Gastroesophageal sphincter (tissue), 4 donors: ENCODE results near the gene FAM193A. TPM values are rescaled to one million over a fixed set of nuclear protein-coding genes. Genes with fewer than 3 reads are reported as not detected.

Source experiments
- ATAC-seq: fragments of 150-250 bp; one replicate; pipeline ENCODE4 v1.9.1; 2016; ENCODE audit warnings: mild to moderate bottlenecking, moderate library complexity
- H3K27ac ChIP-seq, 4 donors: fragments of 200-600 bp; sonication (generic) in 3 of 4; 1 replicate in 3 of 4; 2 replicates in 1 of 4; pipeline ENCODE4 v1.5.1; 2016 to 2019
- H3K27me3 ChIP-seq: fragments of 200-600 bp; sonication (generic); one replicate; pipeline ENCODE4 v1.5.1; 2019
- H3K36me3 ChIP-seq, 2 donors: fragments of 200-600 bp; sonication (generic); one replicate each; pipeline ENCODE4 v1.5.1; 2019; ENCODE audit warnings: control low read depth in 1 of 2
- H3K4me1 ChIP-seq, 3 donors: fragments of 200-600 bp; sonication (generic); 1 replicate in 2 of 3; 2 replicates in 1 of 3; pipeline ENCODE4 v1.5.1; 2016 to 2019; ENCODE audit warnings: control low read depth in 2 of 3
- H3K4me3 ChIP-seq, 2 donors: fragments of 200-600 bp; sonication (generic); one replicate each; pipeline ENCODE4 v1.5.1; 2019; ENCODE audit warnings: mild to moderate bottlenecking in 1 of 2, moderate library complexity in 1 of 2
- H3K9me3 ChIP-seq, 3 donors: fragments of 200-600 bp; sonication (generic); one replicate each; pipeline ENCODE4 v1.5.1; 2017 to 2019; ENCODE audit warnings: control low read depth in 2 of 3
- EP300 ChIP-seq: sonication (generic); formaldehyde crosslinking; IDR thresholded peaks from one replicate; pipeline ENCODE4 v1.6.1; 2017; ENCODE audit warnings: antibody characterized with exemption, mild to moderate bottlenecking
- POLR2A ChIP-seq, 2 donors: fragments of 450-650 bp; IDR thresholded peaks; one replicate each; pipeline ENCODE4 v1.6.1; 2017; ENCODE audit warnings: antibody characterized with exemption in 2 of 2, mild to moderate bottlenecking in 2 of 2, moderate library complexity in 1 of 2
- POLR2AphosphoS5 ChIP-seq: sonication (generic); formaldehyde crosslinking; IDR thresholded peaks from one replicate; pipeline ENCODE4 v1.6.1; 2017; ENCODE audit warnings: antibody characterized with exemption
- WGBS, 2 donors: methylation state at CpG; one replicate each; pipeline ENCODE4 v1.1.5; 2018; ENCODE audit warnings: low coverage in 1 of 2; 5-methylcytosine and 5-hydroxymethylcytosine counted together
- total RNA-seq, 4 donors: library from RNA; depleted of rRNA; stranded (reverse); fragments of >200 nt; gene quantifications; one replicate each; pipeline ENCODE4 v1.1.0, GENCODE V29; 2016
- TF ChIP-seq, protein P1 (sequence below), 4 experiments: fragments of 200-600 bp in 2 of 4; fragments of 450-650 bp in 2 of 4; sonication (generic) in 1 of 4; IDR thresholded peaks; one replicate each; pipeline ENCODE4 v1.5.1; 2017 to 2019; ENCODE audit warnings: antibody characterized with exemption in 4 of 4, mild to moderate bottlenecking in 2 of 4, moderate library complexity in 2 of 4

FAM193A gene, protein sequence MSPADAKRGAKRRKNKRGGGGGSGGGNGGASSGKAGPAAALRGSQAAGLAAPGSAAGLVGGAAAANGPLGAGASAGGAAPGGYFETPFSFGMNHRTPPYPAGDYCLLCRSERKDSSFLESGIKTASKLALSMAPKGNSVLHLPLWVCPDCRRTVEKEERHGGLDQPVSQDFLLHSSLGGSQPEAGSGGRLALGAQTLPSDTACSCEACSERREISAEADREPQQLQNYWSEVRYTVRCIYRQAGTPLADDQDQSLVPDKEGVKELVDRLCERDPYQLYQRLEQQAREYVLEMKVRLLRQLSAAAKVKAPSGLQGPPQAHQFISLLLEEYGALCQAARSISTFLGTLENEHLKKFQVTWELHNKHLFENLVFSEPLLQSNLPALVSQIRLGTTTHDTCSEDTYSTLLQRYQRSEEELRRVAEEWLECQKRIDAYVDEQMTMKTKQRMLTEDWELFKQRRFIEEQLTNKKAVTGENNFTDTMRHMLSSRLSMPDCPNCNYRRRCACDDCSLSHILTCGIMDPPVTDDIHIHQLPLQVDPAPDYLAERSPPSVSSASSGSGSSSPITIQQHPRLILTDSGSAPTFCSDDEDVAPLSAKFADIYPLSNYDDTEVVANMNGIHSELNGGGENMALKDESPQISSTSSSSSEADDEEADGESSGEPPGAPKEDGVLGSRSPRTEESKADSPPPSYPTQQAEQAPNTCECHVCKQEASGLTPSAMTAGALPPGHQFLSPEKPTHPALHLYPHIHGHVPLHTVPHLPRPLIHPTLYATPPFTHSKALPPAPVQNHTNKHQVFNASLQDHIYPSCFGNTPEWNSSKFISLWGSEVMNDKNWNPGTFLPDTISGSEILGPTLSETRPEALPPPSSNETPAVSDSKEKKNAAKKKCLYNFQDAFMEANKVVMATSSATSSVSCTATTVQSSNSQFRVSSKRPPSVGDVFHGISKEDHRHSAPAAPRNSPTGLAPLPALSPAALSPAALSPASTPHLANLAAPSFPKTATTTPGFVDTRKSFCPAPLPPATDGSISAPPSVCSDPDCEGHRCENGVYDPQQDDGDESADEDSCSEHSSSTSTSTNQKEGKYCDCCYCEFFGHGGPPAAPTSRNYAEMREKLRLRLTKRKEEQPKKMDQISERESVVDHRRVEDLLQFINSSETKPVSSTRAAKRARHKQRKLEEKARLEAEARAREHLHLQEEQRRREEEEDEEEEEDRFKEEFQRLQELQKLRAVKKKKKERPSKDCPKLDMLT (N-terminal part only)
- total RNA-seq, result 10 to 100 TPM; 24.5 to 35.6 (median 30.2) TPM

DNA sequence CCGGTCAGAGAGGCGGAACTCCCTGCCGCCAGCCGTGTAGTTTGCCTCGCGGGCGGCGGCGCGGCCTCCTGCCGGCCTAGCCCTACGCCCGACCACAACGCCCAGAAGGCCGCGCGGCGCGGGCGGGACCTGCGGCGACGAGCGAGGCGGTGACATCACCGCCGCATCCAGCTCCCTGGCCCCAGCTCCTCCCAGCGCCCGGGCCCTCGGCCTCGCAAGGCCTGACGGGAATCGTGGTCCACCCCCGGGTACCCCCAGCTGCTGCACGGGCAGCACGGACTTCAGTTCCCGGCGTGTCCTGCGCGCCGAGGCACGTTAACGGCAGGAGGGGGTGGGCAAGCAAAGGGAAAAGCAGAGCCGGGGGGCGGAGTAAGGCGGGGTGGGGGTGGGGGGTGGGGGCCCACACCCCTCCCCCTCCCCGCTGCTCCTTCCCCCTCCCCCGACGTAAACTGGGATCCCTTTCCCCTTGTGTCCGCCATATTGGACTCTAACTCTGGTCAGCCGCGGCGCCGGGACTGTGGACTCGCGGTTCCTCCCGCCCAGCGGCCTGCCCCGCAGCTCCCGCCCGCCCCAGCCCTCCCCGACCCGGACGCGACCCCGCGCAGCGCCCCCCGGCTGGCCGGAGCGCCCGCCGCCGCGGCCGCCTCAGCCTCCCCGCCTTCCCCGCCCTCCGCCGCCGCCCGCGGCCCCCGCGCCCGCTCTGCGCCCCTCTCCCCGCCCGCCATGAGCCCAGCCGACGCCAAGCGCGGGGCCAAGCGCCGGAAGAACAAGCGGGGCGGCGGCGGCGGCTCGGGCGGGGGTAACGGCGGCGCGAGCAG, at the start of gene FAM193A:
Gene FAM193A (plus strand): TSS at position 455 of the 818 bp plus-strand sequence. CDS start 269 bp downstream, at position 724.
- H3K4me1 ChIP-seq, result peaks cover 0 to 41% (median 27%) of the 10 kb centered on the region in 3 donors

DNA sequence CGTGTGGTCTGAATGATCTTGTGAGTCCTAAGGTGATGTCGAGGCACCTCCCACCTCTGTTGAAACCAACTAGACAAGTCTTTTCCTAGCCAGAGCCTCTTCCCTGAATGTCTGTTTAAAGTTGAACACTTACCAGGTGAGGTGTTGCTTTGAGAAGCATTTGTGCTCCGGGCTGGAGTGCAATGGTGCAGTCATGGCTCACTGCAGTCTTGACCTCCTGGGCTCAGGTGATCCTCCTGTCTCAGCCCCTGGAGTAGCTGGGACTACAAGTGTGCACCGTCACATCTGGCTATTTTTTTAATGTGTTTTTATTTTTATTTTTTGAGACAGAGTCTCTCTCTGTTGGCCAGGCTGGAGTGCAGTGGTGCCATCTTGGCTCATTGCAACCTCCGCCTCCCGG, 49.5 kb upstream of the FAM193A start:
- TF ChIP-seq POLR2A (IDR thresholded peaks at IDR 0.05) (no peak), POLR2AphosphoS5 (no peak), EP300 (no peak)
- TF ChIP-seq, protein P1, sequence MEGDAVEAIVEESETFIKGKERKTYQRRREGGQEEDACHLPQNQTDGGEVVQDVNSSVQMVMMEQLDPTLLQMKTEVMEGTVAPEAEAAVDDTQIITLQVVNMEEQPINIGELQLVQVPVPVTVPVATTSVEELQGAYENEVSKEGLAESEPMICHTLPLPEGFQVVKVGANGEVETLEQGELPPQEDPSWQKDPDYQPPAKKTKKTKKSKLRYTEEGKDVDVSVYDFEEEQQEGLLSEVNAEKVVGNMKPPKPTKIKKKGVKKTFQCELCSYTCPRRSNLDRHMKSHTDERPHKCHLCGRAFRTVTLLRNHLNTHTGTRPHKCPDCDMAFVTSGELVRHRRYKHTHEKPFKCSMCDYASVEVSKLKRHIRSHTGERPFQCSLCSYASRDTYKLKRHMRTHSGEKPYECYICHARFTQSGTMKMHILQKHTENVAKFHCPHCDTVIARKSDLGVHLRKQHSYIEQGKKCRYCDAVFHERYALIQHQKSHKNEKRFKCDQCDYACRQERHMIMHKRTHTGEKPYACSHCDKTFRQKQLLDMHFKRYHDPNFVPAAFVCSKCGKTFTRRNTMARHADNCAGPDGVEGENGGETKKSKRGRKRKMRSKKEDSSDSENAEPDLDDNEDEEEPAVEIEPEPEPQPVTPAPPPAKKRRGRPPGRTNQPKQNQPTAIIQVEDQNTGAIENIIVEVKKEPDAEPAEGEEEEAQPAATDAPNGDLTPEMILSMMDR (IDR thresholded peaks at IDR 0.05), result no peak
- H3K27ac ChIP-seq, result no peak overlapping the region
- H3K9me3 ChIP-seq, result no peaks in the 10 kb centered on the region
- H3K4me1 ChIP-seq, result peaks cover 10 to 79% (median 33%) of the 10 kb centered on the region in 3 donors
- no peak for ATAC-seq
- no peaks in the 10 kb centered on the region for H3K27me3 ChIP-seq
- no peak overlapping the region for H3K4me3 ChIP-seq
- 93 to 97% methylated on average over 2 to 4 of the region's 6 CpGs for WGBS, 2 donors
- peaks cover 0 to 30% of the 10 kb centered on the region in 2 donors for H3K36me3 ChIP-seq

More for the DNA sequence above, at the start of gene FAM193A:
- WGBS, 2 donors, result no CpG with 5 or more reads among the region's 106 CpGs
- peak; percentile 98 for ATAC-seq
- Histone ChIP-seq H3K9me3 (no peaks in the 10 kb centered on the region), H3K4me3 (peak within 1 kb of the TSS; percentile 71 to 97), H3K27me3 (no peaks in the 10 kb centered on the region), H3K27ac (peak within 1 kb of the TSS; percentile 77 to 99 (median 97)), H3K36me3 (no peaks in the 10 kb centered on the region)
- TF ChIP-seq POLR2A (IDR thresholded peaks at IDR 0.05) (peak; percentile 50 to 58), EP300 (no peak), POLR2AphosphoS5 (peak; percentile 62)
- TF ChIP-seq, protein P1 (IDR thresholded peaks at IDR 0.05), result peak in 2 of 4 experiments; percentile 4 to 36

DNA sequence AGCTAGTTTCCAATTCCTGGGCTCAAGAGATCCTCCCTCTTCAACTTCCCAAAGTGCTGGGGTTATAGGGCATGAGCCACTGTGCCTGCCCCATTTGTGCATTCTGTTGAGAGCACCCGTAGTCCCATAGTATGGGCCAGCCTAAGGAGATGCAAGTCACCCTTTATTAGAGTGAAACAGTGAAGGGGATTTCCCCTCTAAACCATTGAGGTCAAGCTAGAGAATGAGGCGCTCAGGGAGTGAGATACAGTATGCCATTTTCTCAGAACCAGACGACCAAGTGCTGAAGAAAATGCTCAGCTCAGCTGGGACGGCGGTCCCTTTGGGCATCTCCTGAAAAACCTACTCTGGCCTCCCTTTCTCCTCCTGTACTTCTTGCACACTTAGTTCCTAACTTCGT, 48.8 kb upstream of the FAM193A start:
- ATAC-seq, result no peak
- H3K27me3 ChIP-seq, result no peaks in the 10 kb centered on the region
- TF ChIP-seq POLR2AphosphoS5, result no peak
- TF ChIP-seq, protein P1 (IDR thresholded peaks at IDR 0.05), result no peak
- peaks cover 6 to 72% (median 26%) of the 10 kb centered on the region in 3 donors for H3K4me1 ChIP-seq
- no peak overlapping the region for H3K27ac ChIP-seq
- no peak overlapping the region for H3K4me3 ChIP-seq
- WGBS, 2 donors, result 81 to 87% methylated on average over 5 of the region's 6 CpGs
- H3K36me3 ChIP-seq, result peaks cover 0 to 36% of the 10 kb centered on the region in 2 donors
- no peaks in the 10 kb centered on the region for H3K9me3 ChIP-seq

DNA sequence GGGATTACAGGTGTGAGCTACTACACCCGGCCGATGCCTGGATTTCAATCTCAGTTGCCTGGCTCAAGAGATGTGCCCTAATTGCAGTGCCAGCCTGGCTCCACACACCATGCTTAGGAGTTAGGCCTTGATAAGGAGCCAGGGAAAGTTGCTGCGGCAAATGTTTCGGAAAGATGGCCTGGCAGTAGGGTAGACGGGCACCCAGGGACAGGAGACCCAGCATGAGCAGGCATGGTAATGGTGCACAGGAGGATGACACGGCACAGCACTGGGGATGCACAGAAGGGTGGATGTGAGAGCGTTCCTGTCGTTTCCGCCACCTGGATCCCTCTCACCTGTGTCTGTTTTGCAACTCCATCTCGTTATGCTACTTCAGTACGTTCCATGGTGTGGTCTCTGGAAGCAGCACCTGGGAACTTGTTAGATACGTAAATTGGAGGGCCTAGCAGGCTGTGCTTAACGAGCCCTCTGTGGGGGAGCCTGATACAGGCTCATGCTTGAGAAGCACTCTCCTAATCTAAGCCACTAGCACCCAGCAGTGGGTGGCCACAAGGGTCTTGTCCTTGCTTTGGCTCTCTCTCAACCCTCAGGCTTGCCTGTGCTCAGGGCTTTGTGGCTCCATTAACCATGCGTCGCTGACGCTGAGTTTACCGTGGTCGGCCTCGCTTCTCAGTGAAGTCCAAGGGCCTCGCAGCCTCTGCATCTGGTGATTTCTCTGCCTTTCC, 47.2 kb upstream of the FAM193A start:
- 91 to 92% methylated on average over 10 to 17 of the region's 20 CpGs for WGBS, 2 donors
- peaks cover 0 to 56% (median 19%) of the 10 kb centered on the region in 3 donors for H3K4me1 ChIP-seq

More for the DNA sequence above, 47.2 kb upstream of the FAM193A start:
- TF ChIP-seq POLR2A (IDR thresholded peaks at IDR 0.05) (no peak), EP300 (no peak), POLR2AphosphoS5 (no peak)
- TF ChIP-seq, protein P1 (IDR thresholded peaks at IDR 0.05), result no peak
- Histone ChIP-seq H3K27me3 (no peaks in the 10 kb centered on the region), H3K4me3 (no peak overlapping the region), H3K27ac (peak overlapping the region in 2 of 4 donors; percentile 15 to 27), H3K9me3 (no peaks in the 10 kb centered on the region), H3K36me3 (peaks cover 0 to 53% of the 10 kb centered on the region in 2 donors)
- ATAC-seq, result no peak
